ENCODE results near the gene COL6A2. TPM values are rescaled to one million over a fixed set of nuclear protein-coding genes. Genes with fewer than 3 reads are reported as not detected.
"Not testable (repeated sequence)": the region's sequence is repeated elsewhere in the genome, so short reads cannot be mapped to it uniquely, and the experiment has no call there.

Gene COL6A2
- total RNA-seq, 1 donor from 2014 or later, result 12.6 TPM

- FAIRE-seq (no peak), DNase-seq (ENCODE audit: low read depth) (no peak)
- no peaks in the 10 kb centered on the region for H3K27me3 ChIP-seq (ENCODE audit: control insufficient read depth, insufficient read depth, low read length)
- no peak overlapping the region for H3K4me3 ChIP-seq (ENCODE audit: low read depth, low read length)
- no peaks in the 10 kb centered on the region for H3K36me3 ChIP-seq (ENCODE audit: control insufficient read depth, insufficient read depth, low read length)
- TF ChIP-seq, protein P1, sequence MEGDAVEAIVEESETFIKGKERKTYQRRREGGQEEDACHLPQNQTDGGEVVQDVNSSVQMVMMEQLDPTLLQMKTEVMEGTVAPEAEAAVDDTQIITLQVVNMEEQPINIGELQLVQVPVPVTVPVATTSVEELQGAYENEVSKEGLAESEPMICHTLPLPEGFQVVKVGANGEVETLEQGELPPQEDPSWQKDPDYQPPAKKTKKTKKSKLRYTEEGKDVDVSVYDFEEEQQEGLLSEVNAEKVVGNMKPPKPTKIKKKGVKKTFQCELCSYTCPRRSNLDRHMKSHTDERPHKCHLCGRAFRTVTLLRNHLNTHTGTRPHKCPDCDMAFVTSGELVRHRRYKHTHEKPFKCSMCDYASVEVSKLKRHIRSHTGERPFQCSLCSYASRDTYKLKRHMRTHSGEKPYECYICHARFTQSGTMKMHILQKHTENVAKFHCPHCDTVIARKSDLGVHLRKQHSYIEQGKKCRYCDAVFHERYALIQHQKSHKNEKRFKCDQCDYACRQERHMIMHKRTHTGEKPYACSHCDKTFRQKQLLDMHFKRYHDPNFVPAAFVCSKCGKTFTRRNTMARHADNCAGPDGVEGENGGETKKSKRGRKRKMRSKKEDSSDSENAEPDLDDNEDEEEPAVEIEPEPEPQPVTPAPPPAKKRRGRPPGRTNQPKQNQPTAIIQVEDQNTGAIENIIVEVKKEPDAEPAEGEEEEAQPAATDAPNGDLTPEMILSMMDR (IDR thresholded peaks at IDR 0.05; ENCODE audit: insufficient read depth, low read length, severe bottlenecking), result no peak
Measured at GRCh38 chr21:46056450-46056903, 41.4 kb upstream of the COL6A2 start.

GRCh38 chr21:46057111-46057709 is 40.7 kb upstream of the COL6A2 start:
- Histone ChIP-seq H3K4me3 (ENCODE audit: low read depth, low read length) (no peak overlapping the region), H3K27me3 (ENCODE audit: control insufficient read depth, insufficient read depth, low read length) (no peaks in the 10 kb centered on the region), H3K36me3 (ENCODE audit: control insufficient read depth, insufficient read depth, low read length) (no peaks in the 10 kb centered on the region)
- no peak for DNase-seq (ENCODE audit: low read depth)
- TF ChIP-seq, protein P1 (IDR thresholded peaks at IDR 0.05; ENCODE audit: insufficient read depth, low read length, severe bottlenecking), result no peak
- FAIRE-seq, result no peak

- Histone ChIP-seq H3K27me3 (ENCODE audit: control insufficient read depth, insufficient read depth, low read length) (no peaks in the 10 kb centered on the region), H3K4me3 (ENCODE audit: low read depth, low read length) (no peak overlapping the region), H3K36me3 (ENCODE audit: control insufficient read depth, insufficient read depth, low read length) (no peaks in the 10 kb centered on the region)
- DNase-seq (ENCODE audit: low read depth) (no peak), FAIRE-seq (no peak)
- TF ChIP-seq, protein P1 (IDR thresholded peaks at IDR 0.05; ENCODE audit: insufficient read depth, low read length, severe bottlenecking), result no peak
Measured at GRCh38 chr21:46057710-46058241, 40.1 kb upstream of the COL6A2 start.

GRCh38 chr21:46058431-46059145 is 39.3 kb upstream of the COL6A2 start:
- no peak for DNase-seq (ENCODE audit: low read depth)
- Histone ChIP-seq H3K4me3 (ENCODE audit: low read depth, low read length) (no peak overlapping the region), H3K36me3 (ENCODE audit: control insufficient read depth, insufficient read depth, low read length) (no peaks in the 10 kb centered on the region), H3K27me3 (ENCODE audit: control insufficient read depth, insufficient read depth, low read length) (no peaks in the 10 kb centered on the region)
- TF ChIP-seq, protein P1 (IDR thresholded peaks at IDR 0.05; ENCODE audit: insufficient read depth, low read length, severe bottlenecking), result no peak
- peak; percentile 93 for FAIRE-seq

DNA sequence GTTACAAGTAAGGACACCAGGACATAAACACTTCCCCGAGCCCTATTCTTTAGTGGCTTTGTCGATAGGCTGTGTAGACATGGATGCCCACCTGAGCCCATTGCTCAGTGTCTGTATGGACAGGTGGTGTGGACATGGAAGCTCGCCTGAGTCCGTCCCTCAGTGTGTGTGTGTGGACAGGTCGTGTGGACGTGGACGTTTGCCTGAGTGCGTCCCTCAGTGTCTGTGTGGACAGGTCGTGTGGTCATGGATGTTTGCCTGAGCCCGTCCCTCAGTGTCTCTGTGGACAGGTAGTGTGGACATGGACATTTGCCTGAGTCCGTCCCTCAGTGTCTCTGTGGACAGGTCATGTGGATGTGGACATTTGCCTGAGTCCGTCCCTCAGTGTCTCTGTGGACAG is 38.7 kb upstream of the COL6A2 start:
- Histone ChIP-seq H3K4me3 (ENCODE audit: low read depth, low read length) (no peak overlapping the region), H3K36me3 (ENCODE audit: control insufficient read depth, insufficient read depth, low read length) (no peaks in the 10 kb centered on the region), H3K27me3 (ENCODE audit: control insufficient read depth, insufficient read depth, low read length) (no peaks in the 10 kb centered on the region)
- FAIRE-seq, result peak; percentile 97
- TF ChIP-seq, protein P1 (IDR thresholded peaks at IDR 0.05; ENCODE audit: insufficient read depth, low read length, severe bottlenecking), result no peak
- DNase-seq (ENCODE audit: low read depth), result no peak

DNA sequence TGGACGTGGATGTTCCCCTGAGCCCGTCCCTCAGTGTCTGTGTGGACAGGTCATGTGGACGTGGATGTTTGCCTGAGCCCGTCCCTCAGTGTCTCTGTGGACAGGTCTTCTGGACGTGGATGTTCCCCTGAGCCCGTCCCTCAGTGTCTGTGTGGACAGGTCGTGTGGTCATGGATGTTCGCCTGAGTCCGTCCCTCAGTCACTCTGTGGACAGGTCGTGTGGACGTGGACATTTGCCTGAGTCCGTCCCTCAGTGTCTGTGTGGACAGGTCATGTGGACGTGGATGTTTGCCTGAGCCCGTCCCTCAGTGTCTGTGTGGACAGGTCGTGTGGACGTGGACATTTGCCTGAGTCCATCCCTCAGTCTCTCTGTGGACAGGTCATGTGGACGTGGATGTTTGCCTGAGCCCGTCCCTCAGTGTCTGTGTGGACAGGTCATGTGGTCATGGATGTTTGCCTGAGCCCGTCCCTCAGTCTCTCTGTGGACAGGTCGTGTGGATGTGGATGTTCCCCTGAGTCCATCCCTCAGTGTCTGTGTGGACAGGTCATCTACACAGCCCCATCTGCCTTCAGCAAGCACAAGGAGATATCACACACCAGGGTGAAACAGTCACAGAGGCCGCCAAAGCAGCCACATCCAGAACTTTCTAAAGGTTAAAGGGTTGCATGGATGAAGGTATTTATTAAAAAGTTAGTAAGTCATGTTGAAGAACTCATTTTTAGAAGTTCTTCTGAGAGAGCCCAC is 38.0 kb upstream of the COL6A2 start:
- H3K27me3 ChIP-seq (ENCODE audit: control insufficient read depth, insufficient read depth, low read length); H3K36me3 ChIP-seq (ENCODE audit: control insufficient read depth, insufficient read depth, low read length); H3K4me3 ChIP-seq (ENCODE audit: low read depth, low read length); DNase-seq (ENCODE audit: low read depth): not testable (repeated sequence)
- peak; percentile 95 for FAIRE-seq
